ENCODE data around the gene NINJ1.

The NINJ1 gene

GRCh38 chr9:93083592-93084470 is 50.2 kb downstream of the NINJ1 start:
- no peak overlapping the region for H3K4me3 ChIP-seq (ENCODE audit: low read depth, low read length)
- no peak for TF ChIP-seq CTCF (IDR thresholded peaks at IDR 0.05; ENCODE audit: borderline replicate concordance, insufficient read depth, low read depth, low read length)

- TF ChIP-seq CTCF (IDR thresholded peaks at IDR 0.05; ENCODE audit: borderline replicate concordance, insufficient read depth, low read depth, low read length): no peak
- no peak overlapping the region for H3K4me3 ChIP-seq (ENCODE audit: low read depth, low read length)
Observed at GRCh38 chr9:93082841-93083411, 51.1 kb downstream of the NINJ1 start.

- H3K4me3 ChIP-seq (ENCODE audit: low read depth, low read length): no peak overlapping the region
- no peak for TF ChIP-seq CTCF (IDR thresholded peaks at IDR 0.05; ENCODE audit: borderline replicate concordance, insufficient read depth, low read depth, low read length)
Observed at GRCh38 chr9:93081931-93082330, 52.1 kb downstream of the NINJ1 start.

- no peak overlapping the region for H3K4me3 ChIP-seq (ENCODE audit: low read depth, low read length)
- TF ChIP-seq CTCF (IDR thresholded peaks at IDR 0.05; ENCODE audit: borderline replicate concordance, insufficient read depth, low read depth, low read length): no peak
Observed at GRCh38 chr9:93081081-93081529, 52.9 kb downstream of the NINJ1 start.

- no peak for TF ChIP-seq CTCF (IDR thresholded peaks at IDR 0.05; ENCODE audit: borderline replicate concordance, insufficient read depth, low read depth, low read length)
- no peak overlapping the region for H3K4me3 ChIP-seq (ENCODE audit: low read depth, low read length)
Observed at GRCh38 chr9:93080406-93080805, 53.6 kb downstream of the NINJ1 start.

- H3K4me3 ChIP-seq (ENCODE audit: low read depth, low read length): no peak overlapping the region
- TF ChIP-seq CTCF (IDR thresholded peaks at IDR 0.05; ENCODE audit: borderline replicate concordance, insufficient read depth, low read depth, low read length): no peak
Observed at GRCh38 chr9:93079371-93079770, 54.7 kb downstream of the NINJ1 start.

GRCh38 chr9:93077811-93078210 is 56.2 kb downstream of the NINJ1 start:
- TF ChIP-seq CTCF (IDR thresholded peaks at IDR 0.05; ENCODE audit: borderline replicate concordance, insufficient read depth, low read depth, low read length): no peak

More at GRCh38 chr9:93077811-93078210, 56.2 kb downstream of the NINJ1 start:
- H3K4me3 ChIP-seq (ENCODE audit: low read depth, low read length): no peak overlapping the region
